ENCODE measurements around the gene SPATA16.
"Not testable (repeated sequence)": the region's sequence is repeated elsewhere in the genome, so short reads cannot be mapped to it uniquely, and the experiment has no call there.

SPATA16 gene

DNA sequence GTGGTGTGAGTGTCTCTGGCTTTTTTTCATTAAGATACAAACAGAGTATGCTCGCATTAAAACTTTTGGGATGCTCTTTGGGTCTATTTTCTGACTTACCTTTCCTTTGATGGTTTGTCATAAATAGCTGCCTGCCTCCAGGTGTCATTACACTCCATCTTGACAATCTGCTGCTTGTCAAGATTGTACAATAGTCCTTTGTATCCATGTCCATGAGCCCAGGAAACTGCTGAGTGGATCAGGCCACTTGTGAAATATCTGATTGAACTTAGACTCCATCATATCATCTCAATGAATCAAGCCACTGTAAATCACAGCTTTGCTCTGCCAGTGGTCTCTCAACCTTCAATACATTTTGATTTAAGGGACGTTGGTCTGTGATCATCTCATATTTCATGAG, 255.3 kb downstream of the SPATA16 start:
- DNase-seq (ENCODE audit: extremely low read depth in 1 of 2, low read depth in 1 of 2) = no peak

DNA sequence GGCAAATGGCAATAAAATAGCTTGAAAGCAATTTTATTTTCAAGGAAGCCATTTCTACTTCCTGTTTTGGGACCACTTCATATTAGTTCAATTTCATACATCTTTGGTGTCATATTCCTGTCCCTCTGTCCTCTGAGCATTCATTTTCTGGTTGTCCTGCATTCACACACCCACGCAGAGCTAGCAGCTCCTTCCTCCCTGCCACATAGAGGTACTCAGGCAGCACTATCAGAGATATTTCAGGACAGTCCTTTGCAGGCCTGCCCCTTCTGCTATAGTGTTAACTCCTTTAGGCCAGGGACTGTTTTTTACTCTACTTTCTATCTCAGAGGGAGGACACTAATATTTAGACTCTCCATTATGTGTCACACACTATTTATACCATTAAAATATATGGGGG, 258.5 kb downstream of the SPATA16 start:
- no peak for DNase-seq (ENCODE audit: extremely low read depth in 1 of 2, low read depth in 1 of 2)

GRCh38 chr3:172879381-172879780, 261.7 kb downstream of the SPATA16 start:
- DNase-seq (ENCODE audit: extremely low read depth in 1 of 2, low read depth in 1 of 2) = not testable (repeated sequence)

DNA sequence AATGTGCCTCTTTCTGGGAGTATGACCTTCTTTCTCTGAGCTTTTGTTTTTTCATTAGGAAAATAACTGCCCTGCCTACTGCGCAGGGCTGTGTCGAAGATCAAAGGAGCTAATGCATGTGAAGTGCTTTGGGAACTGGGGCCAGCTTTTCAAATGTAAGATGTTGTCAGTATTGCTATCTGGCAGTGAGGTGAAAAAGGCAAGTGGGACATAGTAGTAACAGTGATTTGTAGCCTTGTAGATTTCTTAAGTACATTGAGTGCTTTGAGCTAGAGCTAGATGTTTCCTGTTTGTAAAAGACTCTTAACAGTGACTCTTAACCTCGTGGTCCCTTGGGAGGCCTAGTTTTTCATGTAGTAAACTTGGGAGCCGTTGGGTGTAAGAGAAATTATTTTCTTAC, 264.0 kb downstream of the SPATA16 start:
- DNase-seq (ENCODE audit: extremely low read depth in 1 of 2, low read depth in 1 of 2) = no peak

DNA sequence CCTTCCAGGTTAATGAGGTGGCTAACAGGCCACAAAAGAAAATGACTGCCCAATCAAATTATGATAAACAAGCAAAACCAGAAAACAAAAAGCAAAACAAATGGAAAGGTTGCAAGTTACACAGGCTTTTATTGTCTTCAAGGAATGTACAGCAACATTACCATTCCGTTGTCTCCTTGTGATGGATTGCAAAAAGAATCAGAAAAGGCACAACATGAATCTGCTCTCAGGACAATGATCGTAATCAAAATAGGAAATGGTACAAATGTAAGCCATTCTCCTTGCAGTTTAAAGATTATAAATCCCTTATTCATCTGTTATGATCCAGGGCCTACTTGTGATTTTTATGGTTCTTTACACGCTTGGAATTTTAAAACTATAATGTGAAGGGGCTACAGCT, 264.7 kb downstream of the SPATA16 start:
- no peak for DNase-seq (ENCODE audit: extremely low read depth in 1 of 2, low read depth in 1 of 2)

DNA sequence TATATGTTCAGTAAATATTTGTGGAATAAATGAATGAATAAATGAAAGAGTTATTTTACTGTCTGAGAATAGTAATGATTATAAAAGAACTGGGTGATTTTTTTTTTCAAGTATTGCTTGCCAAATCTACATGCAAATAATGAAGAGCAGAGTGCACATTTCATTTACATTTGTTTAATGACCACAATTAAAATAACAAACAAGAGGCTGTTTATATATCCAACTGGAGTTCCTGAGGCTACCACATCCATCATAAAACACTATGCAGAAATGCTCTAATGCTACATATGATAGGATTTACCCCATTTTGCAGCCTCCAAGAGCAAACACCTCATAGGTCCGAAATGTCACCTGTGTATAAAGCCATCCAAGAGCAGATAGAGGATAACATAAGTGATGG, 266.0 kb downstream of the SPATA16 start:
- no peak for DNase-seq (ENCODE audit: extremely low read depth in 1 of 2, low read depth in 1 of 2)

DNA sequence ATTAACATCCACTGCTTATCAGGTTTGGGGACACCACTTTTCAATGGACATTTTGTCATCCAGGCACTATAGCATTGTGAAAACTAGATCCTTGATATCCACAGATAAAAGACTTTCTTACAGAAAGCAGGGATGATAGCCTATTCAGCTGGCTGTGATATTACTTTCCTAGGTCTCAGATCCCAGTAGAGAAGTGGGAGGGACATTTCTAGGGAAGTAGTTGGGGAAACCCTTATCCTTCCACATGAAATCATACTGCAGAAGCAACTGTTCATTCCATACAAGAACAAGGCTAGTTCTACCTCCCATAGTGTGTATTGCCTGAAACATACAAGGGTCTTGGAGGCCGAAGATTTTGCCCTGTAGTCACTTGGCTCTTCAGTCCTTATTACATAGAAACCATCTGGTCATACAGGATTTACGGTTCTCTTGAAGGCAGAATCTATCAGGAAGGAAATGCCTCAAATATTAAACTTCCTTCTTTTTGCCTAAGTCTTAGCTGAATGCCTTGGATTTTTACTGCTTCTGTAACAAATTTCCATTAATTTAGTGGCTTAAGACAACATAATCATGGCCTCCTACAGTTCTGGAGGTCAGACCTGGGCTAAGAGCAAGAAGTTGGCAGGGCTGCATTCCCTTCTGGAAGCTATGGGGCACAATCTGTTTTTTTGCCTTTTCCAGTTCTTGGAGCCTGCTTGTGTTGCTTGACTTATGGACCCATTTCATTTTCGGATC, 271.1 kb downstream of the SPATA16 start:
- DNase-seq (ENCODE audit: extremely low read depth in 1 of 2, low read depth in 1 of 2) = no peak

DNA sequence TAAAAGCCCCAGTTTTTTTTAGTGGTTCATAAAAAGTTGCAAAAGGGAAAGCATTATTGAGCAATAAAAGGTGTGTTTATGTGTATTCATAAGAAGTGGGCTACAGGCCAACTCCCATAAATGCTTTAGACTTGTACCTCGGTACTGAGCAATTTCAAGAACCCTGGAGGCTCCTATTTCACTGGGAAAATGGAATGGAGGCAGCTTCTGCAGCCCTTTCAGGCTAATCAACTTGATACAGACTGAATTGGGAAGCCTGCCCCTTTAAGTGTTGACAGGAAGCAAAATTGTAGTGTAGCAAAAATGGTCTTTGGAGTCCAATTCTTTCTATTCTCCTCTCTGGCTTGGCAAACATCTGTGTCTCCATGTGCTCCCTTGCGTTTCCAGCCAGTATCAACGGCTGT, 271.7 kb downstream of the SPATA16 start:
- no peak for DNase-seq (ENCODE audit: extremely low read depth in 1 of 2, low read depth in 1 of 2)

DNA sequence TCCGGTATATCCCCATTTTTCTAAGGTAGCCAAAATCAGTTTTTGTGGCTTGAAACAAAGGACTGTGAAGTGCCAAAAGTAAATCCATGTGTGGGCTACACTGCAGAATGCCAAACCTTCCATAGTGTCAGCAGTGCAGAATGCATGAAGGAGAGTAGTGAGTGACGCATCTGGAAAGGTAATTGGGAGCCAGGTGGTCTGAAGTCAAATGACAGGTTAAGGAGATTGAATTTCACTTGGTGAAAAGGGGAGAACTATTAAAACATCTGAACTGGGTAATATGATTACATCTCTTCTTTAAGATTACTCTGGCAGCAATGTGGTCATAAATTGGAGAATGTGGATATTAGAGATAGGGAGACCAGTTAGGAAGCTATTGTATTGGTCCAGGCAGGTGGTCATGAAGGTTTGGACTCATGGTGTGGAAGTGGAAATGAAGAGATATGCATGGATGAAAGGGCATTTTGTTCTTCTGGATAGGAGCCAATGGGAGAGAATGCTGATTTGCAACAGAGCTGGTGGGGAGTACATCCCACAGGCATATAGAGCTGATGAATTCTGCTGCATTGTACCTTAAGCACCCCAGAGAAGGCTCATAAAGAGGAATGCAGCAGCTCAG, 272.3 kb downstream of the SPATA16 start:
- no peak for DNase-seq (ENCODE audit: extremely low read depth in 1 of 2, low read depth in 1 of 2)

GRCh38 chr3:172866726-172867350, 274.2 kb downstream of the SPATA16 start:
- not testable (repeated sequence) for DNase-seq (ENCODE audit: extremely low read depth in 1 of 2, low read depth in 1 of 2)

- DNase-seq (ENCODE audit: extremely low read depth in 1 of 2, low read depth in 1 of 2) = no peak
Observed at GRCh38 chr3:172859041-172859440, 282.0 kb downstream of the SPATA16 start.

GRCh38 chr3:172856795-172857742, 284.0 kb downstream of the SPATA16 start:
- DNase-seq (ENCODE audit: extremely low read depth in 1 of 2, low read depth in 1 of 2) = no peak

GRCh38 chr3:172855037-172855436, 286.0 kb downstream of the SPATA16 start:
- no peak for DNase-seq (ENCODE audit: extremely low read depth in 1 of 2, low read depth in 1 of 2)

GRCh38 chr3:172853921-172854666, 286.9 kb downstream of the SPATA16 start:
- DNase-seq (ENCODE audit: extremely low read depth in 1 of 2, low read depth in 1 of 2) = no peak

- DNase-seq (ENCODE audit: extremely low read depth in 1 of 2, low read depth in 1 of 2) = no peak
Observed at GRCh38 chr3:172853005-172853404, 288.0 kb downstream of the SPATA16 start.

DNA sequence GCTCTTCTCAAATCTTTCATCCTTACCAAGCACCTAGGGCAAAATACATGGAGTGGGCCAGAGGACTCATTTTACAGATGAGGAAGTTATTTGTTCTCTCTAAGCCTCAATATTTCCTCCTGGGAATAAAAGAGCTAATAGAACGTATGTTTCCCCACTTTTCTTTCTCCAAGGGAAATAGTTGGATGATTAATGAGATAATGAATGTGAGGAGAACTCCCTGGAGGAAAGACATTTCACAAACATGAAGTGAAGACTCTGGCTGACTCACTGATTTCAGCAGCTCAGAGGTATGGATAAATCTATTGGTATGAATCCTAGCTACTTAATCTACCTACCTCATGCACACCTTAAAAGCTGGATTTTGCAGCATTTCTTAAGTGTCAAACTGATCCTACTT, 292.1 kb downstream of the SPATA16 start:
- DNase-seq (ENCODE audit: extremely low read depth in 1 of 2, low read depth in 1 of 2) = no peak

DNA sequence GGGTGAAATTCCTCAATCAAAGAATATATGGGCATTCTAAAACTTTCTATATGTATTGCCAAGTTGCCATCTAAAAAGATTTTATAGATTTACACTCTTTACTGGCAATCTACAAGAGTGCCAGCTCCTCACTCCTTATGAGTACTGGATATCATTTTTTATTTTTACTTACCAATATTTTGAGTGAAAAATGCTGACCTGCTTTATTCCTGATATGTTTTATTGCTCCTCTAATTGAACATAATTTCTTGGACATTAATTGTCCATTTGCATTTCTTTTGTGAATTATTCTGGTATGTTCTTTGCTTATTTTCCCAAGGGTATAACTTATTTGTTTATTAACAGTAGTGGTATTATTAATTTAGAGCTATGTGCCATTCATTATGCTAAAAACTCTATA, 293.7 kb downstream of the SPATA16 start:
- DNase-seq (ENCODE audit: extremely low read depth in 1 of 2, low read depth in 1 of 2) = no peak

DNA sequence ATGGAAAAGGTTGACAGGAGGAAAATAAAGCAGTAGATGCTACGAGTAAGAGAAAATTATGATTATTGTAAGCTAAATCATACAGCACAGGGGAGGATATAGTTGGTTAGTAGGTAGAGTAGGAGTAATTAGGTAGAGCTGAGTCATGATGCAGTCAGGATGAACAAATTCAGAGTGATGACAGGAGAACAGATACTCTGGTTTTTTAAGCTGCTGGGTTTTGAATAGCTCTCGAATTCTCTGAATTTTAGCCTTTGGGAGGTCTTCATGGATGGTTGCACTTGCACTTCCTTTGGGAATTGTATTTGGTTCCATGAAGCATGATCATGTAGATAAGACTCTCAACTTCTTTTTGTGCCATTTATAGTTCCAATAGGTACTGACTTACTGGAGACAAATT, 294.3 kb downstream of the SPATA16 start:
- DNase-seq (ENCODE audit: extremely low read depth in 1 of 2, low read depth in 1 of 2) = no peak

GRCh38 chr3:172846103-172846561, 294.9 kb downstream of the SPATA16 start:
- DNase-seq (ENCODE audit: extremely low read depth in 1 of 2, low read depth in 1 of 2) = no peak

- no peak for DNase-seq (ENCODE audit: extremely low read depth in 1 of 2, low read depth in 1 of 2)
Observed at GRCh38 chr3:172844428-172844827, 296.6 kb downstream of the SPATA16 start.
